Stimulated activated CD8-positive, alpha-beta memory T cell treated with anti-CD3 and anti-CD28 coated beads, Interleukin-2, amount 100 ng/mL, for 1 hour (primary cell): ENCODE measurements around the gene SLX1A.
"Not testable (repeated sequence)": the region's sequence is repeated elsewhere in the genome, so short reads cannot be mapped to it uniquely, and the experiment has no call there.

Source experiments
- DNase-seq, 2 donors: peaks; one replicate each; pipeline ENCODE4 v3.0.0-alpha.2; 2020; ENCODE audit warnings: low read depth in 2 of 2

Gene SLX1A

DNA sequence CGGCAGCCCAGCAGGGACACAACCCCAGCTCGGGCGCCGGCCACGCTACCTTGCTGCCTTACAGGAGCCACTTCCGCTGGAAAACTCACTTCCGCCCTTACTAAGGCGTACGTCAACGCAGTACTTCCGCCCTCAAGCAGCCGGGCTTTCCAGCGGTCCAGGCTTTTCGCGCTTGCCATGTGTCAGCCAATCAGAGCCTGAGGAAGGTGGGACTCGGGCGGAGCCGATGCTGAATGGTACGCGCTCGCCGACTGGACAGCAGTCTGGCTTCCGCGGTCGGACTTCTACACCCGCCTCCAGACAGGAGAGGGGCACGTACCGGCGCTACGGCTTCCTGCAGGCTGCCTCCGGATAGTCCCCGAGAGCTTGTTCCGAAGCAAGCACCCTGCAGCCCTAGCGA lies at the start of gene SLX1A, which contains the start of gene BOLA2B:
SLX1A (plus strand) TSS at position 261 of the 400 bp plus-strand sequence. CDS start 210 bp downstream, outside the sequence.
BOLA2B (minus strand) TSS at position 52 of the 400 bp plus-strand sequence. CDS start 71 bp downstream, outside the sequence.
- not testable (repeated sequence) for DNase-seq

DNA sequence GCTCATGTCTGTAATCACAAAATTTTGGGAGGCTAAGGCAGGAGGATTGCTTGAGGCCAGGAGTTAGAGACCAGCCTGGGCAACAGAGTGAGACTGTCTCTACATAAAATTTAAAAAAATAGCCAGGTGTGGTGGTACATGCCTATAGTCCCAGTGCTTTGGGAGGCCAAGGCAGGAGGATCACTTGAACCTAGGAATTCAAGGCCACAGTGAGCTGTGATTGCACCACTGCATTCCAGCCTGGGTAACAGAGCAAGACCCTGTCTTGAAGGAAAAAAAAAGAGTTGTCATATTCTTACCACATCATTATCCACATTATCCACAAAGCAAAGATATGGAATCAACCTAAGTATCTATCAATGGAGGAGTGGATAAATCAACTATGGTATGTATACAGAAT lies 49.7 kb upstream of the SLX1A start:
- DNase-seq = no peak

DNA sequence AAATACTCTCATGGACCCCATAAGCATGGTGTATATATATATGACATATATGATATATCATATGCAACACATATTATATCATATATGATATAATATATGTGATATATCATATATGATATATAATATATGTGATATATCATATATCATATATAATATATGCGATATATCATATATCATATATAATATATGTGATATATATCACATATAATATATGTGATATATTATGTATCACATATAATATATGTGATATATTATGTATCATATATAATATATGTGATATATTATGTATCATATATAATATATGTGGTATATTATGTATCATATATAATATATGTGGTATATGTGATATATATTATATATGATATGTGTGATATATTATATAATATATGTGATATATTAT lies 48.8 kb upstream of the SLX1A start:
- DNase-seq = no peak

DNA sequence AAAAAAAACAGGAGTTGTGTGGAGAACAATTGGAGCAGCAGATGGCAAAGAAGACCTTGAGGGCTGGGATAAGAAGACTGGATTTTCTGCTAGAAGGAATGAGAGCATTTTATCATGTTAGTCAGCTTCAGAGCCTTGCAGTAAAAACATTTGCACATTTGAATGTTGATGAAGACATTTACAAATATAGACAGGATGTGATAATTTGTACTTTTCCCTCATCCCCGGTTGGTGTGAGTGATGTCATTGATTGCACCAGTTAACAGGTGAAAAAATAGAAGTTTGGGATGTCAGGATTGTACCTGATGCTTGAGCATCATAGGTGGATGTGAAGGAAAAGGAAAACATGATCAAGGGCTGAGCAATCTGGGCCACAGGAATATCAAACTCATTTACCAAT lies 48.0 kb upstream of the SLX1A start:
- no peak for DNase-seq

DNA sequence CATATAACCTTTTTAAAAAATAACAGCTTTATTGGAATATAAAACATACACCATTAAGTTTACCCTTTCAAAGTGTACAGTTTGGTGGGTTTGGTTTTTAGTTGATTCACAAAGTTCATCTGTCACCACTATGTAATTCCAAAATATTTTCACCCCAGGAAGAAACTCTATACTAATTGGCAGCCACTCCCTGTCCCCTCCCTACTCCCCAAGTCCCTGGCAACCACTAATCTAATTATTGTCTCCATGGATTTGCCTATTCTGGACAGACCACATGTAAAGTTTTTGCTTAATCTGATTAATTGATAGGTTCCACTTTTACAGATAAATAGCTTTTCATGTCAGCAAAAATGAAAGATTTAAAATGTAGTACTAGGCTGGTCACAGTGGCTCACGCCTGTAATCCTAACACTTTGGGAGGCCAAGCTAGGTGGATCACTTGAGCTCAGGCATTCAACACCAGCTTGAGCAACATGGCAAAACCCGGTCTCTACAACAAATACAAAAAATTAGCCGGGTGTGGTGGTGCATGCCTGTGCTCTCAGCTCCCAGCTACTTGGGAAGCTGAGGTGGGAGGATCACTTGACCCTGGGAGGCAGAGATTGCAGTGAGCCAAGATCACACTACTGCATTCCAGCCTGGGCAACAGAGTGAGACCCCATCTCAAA lies 45.7 kb upstream of the SLX1A start:
- no peak for DNase-seq

DNA sequence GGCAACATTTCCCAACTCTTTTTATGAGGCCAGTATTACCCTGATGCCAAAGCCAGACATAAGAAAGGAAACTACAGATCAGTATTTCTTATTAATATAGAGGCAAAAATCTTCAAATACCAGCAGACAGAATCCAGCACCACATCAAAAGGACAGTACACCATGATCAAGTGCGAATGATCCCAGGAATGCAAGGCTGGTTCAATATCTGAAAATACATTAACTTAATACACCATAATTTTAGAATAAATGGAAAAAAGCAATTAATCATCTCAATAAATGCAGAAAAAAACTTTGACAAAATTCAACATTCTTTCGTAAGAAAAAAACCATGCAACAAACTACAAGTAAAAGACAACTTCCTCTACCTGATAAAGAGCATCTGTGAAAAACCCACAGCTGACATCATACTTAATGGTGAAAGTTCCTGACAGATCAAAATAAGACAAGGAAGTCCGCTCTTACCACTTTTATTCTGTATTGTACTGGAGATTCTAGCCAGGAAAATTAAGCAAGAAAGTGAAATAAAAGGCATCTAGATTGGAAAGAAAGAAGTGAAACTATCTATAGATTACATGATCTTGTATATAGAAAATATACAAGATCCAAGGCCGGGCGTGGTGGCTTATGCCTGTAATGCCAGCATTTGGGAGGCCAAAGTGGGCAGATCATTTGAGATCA lies 44.3 kb upstream of the SLX1A start:
- no peak for DNase-seq

DNA sequence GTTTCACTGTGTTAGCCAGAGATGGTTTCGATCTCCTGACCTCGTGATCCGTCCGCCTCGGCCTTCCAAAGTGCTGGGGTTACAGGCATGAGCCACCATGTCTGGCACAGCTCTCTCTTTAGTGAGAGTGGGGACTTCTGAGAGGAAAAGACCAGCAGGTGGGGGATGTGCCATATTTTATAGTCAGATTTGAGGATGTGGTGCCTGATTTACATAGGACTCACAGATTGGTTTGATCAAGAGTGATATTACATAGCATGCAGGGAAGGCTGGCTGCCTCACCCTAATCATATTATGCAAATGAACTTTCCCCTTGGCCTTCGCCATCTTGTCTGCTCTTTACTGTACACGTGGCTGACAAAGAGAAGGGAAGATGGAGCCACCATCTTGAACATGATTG lies 42.6 kb upstream of the SLX1A start:
- DNase-seq = no peak

DNA sequence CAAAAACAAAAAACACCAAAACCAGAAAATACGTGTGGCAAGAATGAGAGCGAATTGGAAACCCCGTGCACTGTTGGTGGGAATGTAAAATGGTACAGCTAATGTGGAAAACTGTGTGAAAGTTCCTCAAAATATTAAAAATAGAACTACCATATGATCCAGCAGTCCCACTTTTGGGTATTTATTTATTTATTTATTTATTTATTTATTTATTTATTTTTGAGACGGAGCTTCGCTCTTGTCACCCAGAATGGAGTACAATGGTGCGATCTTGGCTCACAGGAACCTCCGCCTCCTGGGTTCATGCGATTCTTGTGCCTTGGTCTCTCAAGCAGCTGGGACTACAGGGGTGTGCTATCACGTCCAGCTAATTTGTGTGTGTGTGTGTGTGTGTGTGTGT lies 41.2 kb upstream of the SLX1A start:
- no peak for DNase-seq

DNA sequence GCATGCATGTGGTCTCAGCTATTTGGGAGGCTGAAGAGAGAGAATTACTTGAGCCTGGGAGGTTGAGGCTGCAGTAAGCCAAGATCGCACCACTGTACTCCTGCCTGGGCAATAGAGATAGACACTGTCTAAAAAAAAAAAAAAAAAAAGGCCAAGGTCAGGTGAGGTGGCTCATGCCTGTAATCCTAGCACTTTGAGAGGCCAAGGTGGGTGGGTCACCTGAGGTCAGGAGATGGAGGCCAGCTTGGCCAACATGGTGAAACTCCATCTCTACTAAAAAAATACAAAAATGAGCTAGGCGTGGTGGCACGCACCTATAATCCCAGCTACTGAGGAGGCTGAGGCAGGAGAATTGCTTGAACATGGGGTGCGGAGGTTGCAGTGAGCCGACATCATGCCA lies 38.5 kb upstream of the SLX1A start:
- no peak for DNase-seq

DNA sequence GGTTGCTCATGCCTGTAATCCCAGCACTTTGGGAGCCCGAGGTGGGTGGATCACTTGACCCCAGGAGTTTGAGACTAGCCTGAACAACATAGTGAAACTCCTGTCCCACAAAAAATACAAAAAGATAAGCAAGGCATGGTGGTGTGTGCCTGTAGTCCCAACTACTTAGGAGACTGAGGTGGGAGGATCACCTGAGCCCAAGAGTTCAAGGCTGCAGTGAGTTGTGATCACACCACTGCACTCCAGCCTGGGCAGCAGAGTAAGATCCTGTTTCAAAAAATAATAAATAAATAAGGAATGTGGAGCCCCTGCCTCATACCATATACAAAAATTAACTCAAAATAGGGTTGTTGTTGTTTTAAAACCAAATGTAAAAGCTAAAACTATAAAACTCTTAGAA lies 36.5 kb upstream of the SLX1A start:
- no peak for DNase-seq

DNA sequence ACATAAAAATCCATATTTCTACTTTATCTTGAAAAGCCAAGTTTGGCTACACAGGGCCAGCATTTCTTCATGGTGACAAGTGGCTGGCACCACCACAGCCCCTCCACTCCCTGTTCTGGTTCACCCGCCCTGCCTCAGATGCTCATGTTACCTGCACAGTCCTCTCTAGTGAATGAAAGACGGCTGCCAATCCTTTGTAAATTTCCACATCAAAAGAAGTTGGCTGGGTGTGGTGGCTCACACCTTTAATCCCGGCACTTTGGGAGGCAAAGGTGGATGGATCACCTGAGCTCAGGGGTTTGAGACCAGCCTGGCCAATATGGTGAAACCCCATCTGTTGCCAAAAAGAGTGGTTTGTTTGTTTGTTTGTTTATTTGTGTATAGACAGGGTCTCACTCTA lies 30.1 kb upstream of the SLX1A start:
- no peak for DNase-seq

DNA sequence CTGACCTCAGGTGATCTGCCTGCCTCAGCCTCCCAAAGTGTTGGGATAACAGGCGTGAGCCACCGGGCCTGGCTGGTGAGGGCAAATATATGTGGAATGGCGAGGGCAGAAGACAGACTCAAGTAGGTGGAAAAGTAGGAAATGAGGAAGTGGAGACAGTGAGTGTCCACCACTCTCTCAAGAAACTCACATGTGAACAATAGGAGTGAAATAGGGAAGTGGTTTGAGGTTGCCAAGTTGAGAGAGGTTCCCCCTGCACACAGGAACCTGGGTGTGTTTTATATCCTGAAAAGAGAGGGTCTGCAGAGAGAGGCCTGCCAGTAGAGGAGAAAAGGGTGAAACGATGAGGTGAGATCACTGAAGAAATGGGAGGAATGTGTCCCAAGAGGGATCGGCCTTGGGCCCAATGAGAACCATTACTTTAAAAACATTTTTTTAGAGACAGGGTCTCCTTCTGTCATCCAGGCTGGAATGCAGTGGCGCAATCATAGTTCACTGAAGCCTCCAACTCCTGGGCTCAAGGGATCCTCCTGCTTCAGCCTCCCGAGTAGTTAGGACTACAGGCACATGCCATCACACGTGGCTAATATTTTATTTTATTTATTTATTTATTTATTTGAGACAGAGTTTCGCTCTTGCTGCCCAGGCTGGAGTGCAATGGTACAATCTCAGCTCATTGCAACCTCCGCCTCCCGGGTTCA lies 27.3 kb upstream of the SLX1A start:
- DNase-seq = no peak

DNA sequence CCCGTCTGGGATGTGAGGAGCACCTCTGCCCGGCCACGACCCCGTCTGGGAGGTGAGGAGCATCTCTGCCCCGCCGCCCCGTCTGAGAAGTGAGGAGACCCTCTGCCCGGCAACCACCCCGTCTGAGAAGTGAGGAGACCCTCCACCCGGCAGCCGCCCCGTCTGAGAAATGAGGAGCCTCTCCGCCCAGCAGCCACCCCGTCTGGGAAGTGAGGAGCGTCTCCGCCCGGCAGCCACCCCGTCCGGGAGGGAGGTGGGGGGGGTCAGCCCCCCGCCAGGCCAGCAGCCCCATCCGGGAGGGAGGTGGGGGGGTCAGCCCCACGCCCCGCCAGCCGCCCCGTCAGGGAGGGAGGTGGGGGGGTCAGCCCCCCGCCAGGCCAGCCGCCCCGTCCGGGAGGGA lies 24.9 kb upstream of the SLX1A start:
- DNase-seq = not testable (repeated sequence)

DNA sequence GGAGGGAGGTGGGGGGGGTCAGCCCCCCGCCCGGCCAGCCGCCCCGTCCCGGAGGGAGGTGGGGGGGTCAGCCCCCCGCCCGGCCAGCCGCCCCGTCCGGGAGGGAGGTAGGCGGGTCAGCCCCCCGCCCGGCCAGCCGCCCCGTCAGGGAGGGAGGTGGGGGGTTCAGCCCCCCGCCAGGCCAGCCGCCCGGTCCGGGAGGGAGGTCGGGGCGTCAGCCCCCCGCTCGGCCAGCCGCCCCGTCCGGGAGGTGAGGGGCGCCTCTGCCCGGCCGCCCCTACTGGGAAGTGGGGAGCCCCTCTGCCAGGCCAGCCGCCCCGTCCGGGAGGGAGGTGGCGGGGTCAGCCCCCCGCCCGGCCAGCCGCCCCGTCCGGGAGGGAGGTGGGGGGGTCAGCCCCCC lies 24.3 kb upstream of the SLX1A start:
- not testable (repeated sequence) for DNase-seq

DNA sequence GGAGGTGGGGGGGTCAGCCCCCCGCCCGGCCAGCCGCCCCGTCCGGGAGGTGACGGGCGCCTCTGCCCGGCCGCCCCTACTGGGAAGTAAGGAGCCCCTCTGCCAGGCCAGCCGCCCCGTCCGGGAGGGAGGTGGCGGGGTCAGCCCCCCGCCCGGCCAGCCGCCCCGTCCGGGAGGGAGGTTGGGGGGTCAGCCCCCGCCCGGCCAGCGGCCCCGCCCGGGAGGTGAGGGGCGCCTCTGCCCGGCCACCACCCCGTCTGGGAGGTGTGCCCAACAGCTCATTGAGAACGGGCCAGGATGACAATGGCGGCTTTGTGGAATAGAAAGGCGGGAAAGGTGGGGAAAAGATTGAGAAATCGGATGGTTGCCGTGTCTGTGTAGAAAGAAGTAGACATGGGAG lies 23.5 kb upstream of the SLX1A start:
- not testable (repeated sequence) for DNase-seq

DNA sequence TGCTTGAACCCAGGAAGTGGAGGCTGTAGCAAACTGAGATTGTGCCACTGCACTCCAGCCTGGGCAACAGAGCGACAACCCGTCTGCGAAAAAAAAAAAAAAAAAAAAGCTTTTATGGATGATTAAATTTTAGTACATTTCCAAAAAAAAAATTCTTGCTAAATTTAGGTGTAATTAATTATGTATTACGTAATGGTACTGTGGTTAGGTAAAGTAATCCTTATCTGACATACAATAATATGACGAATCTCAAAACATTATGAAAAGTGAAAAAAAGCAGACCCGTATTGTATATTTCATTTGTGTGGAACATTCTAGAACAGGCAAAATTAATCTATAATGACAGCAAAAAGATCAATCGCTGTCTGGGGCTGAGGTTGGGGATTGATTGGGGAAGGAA lies 20.6 kb upstream of the SLX1A start:
- DNase-seq = no peak

DNA sequence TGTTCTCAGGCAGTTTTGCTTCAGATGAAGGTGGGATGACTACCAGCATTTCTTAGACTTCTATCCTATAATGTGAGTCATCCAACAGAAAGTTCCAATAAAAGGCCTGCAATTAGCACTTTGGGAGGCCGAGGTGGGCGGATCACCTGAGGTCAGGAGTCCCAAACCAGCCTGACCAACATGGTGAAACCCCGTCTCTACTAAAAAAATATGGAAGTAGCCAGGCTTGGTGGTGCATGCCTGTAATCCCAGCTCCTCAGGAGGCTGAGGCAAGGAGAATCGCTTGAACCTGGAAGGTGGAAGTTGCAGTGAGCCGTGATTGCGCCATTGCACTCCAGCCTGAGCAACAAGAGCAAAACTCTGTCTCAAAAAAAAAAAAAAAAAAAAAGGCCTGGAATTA lies 16.8 kb upstream of the SLX1A start:
- DNase-seq = not testable (repeated sequence)

DNA sequence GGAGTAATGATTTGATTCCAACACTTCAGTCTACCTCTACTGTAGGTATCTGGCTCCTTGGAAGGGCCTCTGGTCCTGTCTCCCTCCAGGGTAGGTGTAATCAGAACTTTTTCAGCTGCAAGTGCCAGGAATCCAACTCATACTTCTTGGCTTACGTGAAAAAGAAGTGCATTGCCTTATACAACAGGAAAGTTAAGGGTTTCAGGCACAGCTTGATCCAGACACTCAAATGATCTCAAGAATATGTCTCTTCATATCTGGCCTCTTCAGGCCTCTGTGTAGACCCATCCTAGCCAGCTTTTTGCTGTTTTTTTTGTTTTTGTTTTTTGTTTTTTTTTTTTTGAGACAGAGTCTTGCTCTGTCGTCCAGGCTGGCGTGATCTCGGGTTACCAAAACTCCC lies 14.5 kb upstream of the SLX1A start:
- DNase-seq = no peak

DNA sequence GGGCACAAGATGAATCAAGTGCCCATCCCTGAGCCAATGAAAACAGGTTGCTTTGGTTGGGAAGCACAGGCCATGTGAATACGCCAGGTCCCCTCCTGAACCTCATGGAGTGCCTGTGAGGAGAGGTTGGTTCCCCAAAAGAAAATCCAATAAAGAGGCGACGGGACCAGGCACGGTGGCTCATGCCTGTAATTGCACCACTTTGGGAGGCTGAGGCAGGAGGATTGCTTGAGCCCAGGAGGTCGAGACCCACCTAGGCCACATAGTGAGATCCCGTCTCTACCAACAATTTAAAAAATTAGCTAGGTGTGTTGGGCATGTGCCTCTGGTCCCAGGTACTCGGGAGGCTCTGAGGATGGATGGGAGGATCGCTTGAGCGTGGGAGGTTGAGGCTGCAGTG lies 13.7 kb upstream of the SLX1A start:
- DNase-seq = no peak

DNA sequence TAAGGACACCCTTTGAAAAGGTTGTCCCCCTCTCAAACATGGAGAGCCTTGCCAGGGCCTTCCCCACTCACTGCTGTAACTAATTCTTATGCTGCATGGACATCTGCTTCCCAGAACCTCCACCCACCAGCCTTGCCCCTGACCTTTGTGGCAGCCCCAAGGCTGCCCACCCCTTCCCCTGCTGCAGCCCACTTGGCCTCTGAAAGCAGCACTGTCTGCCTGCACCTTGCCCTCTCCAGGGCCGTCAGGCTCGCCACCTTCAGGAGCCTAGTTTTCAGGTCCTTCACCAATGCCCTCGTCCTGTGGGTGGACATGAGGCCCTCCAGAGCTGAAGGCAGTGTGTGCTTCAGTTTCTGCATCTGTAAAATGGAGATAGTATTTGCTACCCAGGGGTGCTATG lies 12.9 kb upstream of the SLX1A start:
- no peak for DNase-seq

DNA sequence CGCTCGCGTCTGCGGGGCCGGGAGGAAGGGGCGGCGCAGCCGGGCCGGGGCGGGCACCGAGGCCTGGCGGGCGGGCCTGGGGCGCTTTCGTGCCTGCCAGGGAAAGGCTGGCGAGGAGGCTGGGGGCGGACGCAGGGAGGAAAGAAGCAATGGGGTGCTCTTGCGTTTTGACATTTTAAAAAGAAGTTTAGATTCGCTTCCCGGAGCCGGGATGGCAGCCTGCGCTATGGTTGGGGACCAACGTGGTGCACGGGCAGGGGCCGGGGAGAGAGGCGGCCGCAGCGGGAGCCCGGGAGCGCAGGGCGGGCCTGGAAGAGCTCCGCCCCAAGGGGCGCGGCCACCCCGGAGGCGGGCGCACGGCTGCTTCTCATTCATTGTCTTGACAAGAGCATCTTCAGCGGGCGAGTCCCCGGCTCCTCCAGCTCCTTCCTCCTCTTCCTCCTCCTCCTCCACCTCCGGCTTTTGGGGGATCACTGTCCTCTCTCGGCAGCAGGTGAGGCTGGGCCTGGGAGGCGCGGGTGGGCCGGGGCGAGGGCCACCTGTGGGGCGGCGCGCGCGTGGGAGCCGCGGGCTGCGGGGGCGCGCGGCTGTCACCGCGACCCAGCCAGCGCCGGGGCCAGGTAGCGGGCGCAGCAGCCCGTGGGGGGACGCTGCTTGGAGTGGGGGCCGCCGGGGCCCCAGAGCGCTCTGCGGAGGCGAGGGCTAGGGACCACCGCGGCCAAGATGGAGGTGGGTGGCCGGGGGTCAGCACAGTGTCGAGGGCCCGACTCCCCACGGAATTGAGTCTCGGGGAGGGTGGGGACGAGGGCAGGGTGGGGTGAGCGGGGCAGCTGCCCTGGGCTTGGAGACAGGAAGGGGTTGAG lies 10.2 kb upstream of the SLX1A start, which contains the start of gene CORO1A:
CORO1A (plus strand) TSS at position 370 of the 863 bp plus-strand sequence. CDS start 1,608 bp downstream, outside the sequence.
- peak; percentile 67 to 70 for DNase-seq
